Aortic smooth muscle cell (primary cell): ENCODE results near the gene TLN1. TPM values are rescaled to one million over a fixed set of nuclear protein-coding genes. Genes with fewer than 3 reads are reported as not detected.

Experiments used
- total RNA-seq: library from RNA; depleted of rRNA; stranded (reverse); fragments of >200 nt; gene quantifications from 2 replicates; pipeline ENCODE4 v1.2.3, GENCODE V29; 2014

TLN1 gene
- total RNA-seq: 322 and 363 TPM in 2 replicates

DNA sequence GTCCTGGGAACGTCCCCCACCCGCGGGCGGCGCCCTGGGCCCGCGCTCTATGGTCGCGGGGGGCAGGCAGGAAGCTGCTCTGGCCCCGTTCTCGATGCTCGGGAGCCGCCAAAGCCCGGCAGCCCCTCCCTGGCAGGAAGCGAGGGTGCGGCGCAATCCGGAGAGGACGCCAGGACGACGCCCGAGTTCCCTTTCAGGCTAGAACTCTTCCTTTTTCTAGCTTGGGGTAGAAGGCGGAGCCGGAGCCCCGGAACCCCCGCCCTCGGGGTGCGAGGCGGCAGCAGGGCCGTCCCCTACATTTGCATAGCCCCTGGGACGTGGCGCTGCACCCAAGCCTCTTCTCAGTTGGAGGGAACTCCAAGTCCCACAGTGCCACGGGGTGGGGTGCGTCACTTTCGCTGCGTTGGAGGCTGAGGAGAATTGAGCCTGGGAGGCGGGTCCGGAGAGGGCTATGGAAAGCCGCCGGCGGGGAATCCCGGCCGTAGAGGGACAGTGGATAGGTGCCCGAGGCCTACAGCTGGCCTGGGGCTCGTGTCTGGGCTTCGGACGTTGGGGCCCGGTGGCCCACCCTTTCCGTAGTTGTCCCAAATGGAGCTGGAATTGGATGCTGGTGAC is at the start of gene TLN1, which contains the start of gene CREB3:
TSS of gene TLN1 (minus strand) at position 11 of the 615 bp plus-strand sequence. CDS start 6,501 bp downstream, outside the sequence.
TSS of gene CREB3 (plus strand) at position 482 of the 615 bp plus-strand sequence. CDS start at position 589, 107 bp downstream.

DNA sequence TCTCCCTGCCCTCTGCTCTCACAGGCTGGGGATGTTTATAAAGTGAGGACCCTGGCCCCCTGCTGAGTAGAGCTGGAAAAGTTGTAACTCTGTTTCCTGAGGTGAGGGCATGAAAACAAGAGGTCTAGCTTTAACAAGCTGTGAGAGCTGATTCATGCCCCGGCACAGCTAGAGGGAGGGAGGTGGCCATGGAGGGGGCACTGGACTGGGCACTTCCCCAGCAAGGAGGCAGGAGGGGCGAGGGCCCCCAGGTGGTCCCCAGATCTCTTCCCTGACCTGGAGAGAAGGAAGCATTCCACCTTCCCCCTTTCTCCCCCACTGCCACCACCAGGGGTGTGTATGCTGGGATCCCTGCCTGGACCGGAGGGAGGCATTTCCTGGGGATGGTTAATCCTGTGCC is 22.3 kb upstream of the TLN1 start, which contains the start of gene MSMP:
TSS of gene MSMP (minus strand) at position 13 of the 400 bp plus-strand sequence. CDS start 147 bp downstream, outside the sequence.

GRCh38 chr9:35748858-35749514 is 17.0 kb upstream of the TLN1 start, which contains the start of the genes GBA2 and RGP1:
GBA2 (minus strand) TSS chr9:35749228; CDS start chr9:35748704, 524 bp downstream.
RGP1 (plus strand) TSS chr9:35749287; CDS start chr9:35749756, 469 bp downstream.

DNA sequence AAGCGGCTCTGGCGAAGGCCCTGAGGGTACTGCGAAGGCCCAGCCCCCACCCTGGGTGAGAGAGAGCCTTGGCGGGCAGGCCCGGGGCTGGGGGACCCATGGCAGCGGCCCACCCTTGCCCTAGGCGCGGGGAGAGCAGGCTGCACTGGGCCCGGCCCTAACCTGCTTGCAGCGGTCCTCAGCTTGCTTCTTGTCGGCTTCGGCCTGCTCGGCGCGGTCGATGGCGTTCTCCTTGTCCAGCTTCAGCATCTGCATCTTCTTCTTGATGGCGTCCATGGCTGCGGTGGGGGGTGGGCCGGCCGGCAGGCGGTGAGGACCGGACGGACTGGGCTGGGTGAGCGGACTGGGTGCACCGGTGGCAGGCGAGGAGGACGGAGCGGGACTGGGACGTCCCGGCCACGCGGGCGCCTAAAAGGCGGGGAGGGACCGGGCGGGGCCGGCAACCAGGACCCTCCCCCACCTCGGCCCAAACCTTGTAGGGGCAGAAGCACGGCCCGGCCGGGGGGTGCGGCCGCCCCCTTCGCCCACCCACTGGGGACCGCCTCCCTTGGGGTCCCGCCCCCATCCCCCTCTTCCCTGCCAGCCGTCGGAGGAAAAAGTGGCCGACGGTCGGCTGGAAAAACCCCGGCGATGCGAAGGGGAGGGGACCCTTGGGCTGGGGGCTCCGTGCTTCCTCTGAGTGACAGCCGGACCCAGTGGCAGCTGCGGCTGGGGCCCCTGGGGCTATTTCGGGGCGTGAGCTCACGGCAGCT is 42.3 kb downstream of the TLN1 start, which contains the start of gene TPM2:
TSS of gene TPM2 (minus strand) at position 384 of the 752 bp plus-strand sequence. CDS start at position 276, 108 bp downstream.

DNA sequence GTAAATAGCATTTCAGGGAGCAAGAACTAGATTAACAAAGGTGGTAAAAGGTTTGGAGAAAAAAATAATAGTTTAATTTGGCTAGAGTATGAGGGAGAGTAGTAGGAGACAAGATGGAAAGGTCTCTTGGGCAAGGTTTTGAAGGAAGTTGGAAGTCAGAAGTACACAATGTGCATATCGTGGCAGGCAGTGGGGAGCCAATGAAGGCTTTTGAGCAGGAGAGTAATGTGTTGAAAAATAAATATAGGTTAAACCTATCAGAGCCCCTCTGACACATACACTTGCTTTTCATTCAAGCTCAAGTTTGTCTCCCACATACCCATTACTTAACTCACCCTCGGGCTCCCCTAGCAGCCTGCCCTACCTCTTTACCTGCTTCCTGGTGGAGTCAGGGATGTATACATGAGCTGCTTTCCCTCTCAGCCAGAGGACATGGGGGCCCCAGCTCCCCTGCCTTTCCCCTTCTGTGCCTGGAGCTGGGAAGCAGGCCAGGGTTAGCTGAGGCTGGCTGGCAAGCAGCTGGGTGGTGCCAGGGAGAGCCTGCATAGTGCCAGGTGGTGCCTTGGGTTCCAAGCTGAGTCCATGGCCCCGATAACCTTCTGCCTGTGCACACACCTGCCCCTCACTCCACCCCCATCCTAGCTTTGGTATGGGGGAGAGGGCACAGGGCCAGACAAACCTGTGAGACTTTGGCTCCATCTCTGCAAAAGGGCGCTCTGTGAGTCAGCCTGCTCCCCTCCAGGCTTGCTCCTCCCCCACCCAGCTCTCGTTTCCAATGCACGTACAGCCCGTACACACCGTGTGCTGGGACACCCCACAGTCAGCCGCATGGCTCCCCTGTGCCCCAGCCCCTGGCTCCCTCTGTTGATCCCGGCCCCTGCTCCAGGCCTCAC is 58.6 kb downstream of the TLN1 start, which contains the start of gene CA9:
TSS of gene CA9 (plus strand) at position 797 of the 893 bp plus-strand sequence. CDS start at position 829, 32 bp downstream.

GRCh38 chr9:35664531-35665470 is 67.2 kb downstream of the TLN1 start, which contains the start of gene ARHGEF39:
ARHGEF39 (minus strand) TSS chr9:35665195; CDS start chr9:35665169, 26 bp downstream.

DNA sequence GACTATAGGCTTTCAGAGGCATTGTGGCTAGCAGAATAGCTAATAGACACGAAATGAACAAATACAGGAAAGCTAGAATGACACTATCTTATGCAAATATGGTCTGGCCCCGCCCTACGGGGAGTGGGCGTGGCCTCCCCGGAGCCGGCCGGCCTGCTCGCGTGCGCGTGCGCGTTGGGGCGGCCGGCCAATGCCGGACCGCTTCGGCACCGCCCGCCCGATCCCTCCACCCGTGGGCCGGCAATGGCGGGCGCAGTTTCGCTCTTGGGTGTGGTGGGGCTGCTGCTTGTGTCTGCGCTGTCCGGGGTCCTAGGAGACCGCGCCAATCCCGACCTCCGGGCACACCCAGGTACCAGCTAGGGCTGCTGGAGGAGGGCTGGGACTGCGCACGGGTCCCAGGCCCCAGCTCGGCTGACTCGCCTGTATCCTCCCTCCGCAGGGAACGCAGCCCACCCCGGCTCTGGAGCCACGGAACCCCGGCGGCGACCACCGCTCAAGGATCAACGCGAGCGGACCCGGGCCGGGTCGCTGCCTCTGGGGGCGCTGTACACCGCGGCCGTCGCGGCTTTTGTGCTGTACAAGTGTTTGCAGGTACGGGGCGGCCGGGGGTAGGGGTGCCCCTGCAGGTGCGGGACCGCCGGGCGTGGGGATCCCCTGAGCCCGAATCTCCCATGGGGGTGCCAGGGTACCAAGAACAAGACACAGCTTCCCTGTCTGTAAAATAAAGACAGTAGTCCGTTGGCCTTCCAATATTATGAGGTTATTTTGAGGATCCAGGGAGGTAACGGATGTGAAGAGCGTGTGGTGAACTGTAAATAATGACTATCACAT is 73.6 kb downstream of the TLN1 start, which contains the start of gene CCDC107:
TSS of gene CCDC107 (plus strand) at position 156 of the 831 bp plus-strand sequence. CDS start at position 244, 88 bp downstream.

GRCh38 chr9:35657546-35658136 is 74.4 kb downstream of the TLN1 start, which contains the start of gene RMRP:
RMRP (minus strand) TSS chr9:35658019.

DNA sequence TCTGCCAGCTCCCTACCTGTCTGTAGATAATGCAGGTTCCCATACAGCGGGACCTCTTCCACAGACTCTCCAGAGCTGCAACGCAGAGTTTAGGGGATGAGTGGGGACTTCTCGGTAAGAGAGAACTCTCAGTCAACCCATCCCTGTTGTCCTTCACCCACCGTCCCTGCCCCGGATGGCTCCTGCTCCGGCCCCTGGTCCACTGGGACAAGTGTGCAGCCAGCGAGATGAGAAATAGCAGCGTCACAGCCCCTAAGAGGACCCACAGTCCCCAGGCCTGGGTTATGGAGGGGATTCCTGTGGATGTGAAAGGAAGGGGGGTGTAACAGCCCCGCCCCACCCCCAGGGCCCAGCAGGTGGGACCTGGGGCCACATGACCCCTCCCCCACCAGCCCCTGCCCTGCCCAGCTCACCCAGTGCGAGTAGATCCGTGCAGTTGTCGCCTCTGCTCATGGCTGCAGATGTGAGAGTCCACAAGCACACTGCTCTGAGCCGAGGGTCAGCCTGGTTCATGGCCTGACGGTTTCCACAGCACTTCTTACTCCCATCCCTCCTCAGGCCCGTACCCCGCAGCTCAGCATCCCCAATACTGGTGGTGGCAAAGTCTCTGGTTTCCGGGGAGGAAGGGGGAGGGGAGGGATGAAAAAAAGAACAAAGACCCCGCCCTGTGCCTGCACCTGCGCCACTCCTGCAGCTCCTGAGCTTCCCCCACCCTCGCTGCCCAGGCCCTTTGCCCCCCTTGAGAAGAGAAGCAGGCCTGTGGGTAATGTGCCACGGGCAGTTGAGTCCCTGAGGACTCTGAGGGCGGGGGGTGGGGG is 81.4 kb downstream of the TLN1 start, which contains the start of gene SIT1:
TSS of gene SIT1 (minus strand) at position 591 of the 818 bp plus-strand sequence. CDS start at position 513, 78 bp downstream.

Other genes with a start within 250 kb of the TLN1 start
- gene RUSC2, start 242.1 kb downstream of the TLN1 start, total RNA-seq: 18.2 and 22.1 TPM in 2 replicates
- 8.2 and 9.6 TPM in 2 replicates for gene TESK1, start 126.9 kb downstream of the TLN1 start, total RNA-seq
- 1.1 TPM in 2 replicates for gene CD72, start 113.8 kb downstream of the TLN1 start, total RNA-seq
- gene SIT1, start 81.3 kb downstream of the TLN1 start, total RNA-seq: 0.25 and 0.53 TPM in 2 replicates
- 33,640 and 43,179 TPM in 2 replicates for gene RMRP, start 74.2 kb downstream of the TLN1 start, total RNA-seq
- 16.1 and 19.0 TPM in 2 replicates for gene CCDC107, start 73.9 kb downstream of the TLN1 start, total RNA-seq
- gene ARHGEF39, start 67.0 kb downstream of the TLN1 start, total RNA-seq: 0.44 and 0.53 TPM in 2 replicates
- gene CA9, start 58.3 kb downstream of the TLN1 start, total RNA-seq: not detected in 2 replicates
- gene TPM2, start 42.3 kb downstream of the TLN1 start, total RNA-seq: 805 and 904 TPM in 2 replicates
- 79.8 and 82.0 TPM in 2 replicates for gene CREB3, start 471 bp upstream of the TLN1 start, total RNA-seq
- gene GBA2, start 17.0 kb upstream of the TLN1 start, total RNA-seq: 21.4 and 29.0 TPM in 2 replicates
- gene RGP1, start 17.1 kb upstream of the TLN1 start, total RNA-seq: 13.6 and 17.5 TPM in 2 replicates
- 0.31 and 1.6 TPM in 2 replicates for gene MSMP, start 22.1 kb upstream of the TLN1 start, total RNA-seq
- gene NPR2, start 59.4 kb upstream of the TLN1 start, total RNA-seq: 21.5 and 34.6 TPM in 2 replicates
- gene SPAG8, start 80.1 kb upstream of the TLN1 start, total RNA-seq: 1.7 TPM in 2 replicates
- 38.2 and 39.0 TPM in 2 replicates for gene HINT2, start 82.8 kb upstream of the TLN1 start, total RNA-seq
- gene FAM221B, start 96.5 kb upstream of the TLN1 start, total RNA-seq: not detected in 2 replicates
- 2.0 and 3.0 TPM in 2 replicates for gene TMEM8B, start 97.0 kb upstream of the TLN1 start, total RNA-seq
- gene OR13J1, start 138.2 kb upstream of the TLN1 start, total RNA-seq: not detected in 2 replicates
- gene HRCT1, start 174.0 kb upstream of the TLN1 start, total RNA-seq: 1.3 and 2.2 TPM in 2 replicates
- gene SPAAR, start 177.3 kb upstream of the TLN1 start, total RNA-seq: 0.12 and 0.26 TPM in 2 replicates
- gene OR2S2, start 226.0 kb upstream of the TLN1 start, total RNA-seq: not detected in 2 replicates